ENCODE data around the gene PLXNB3.

PLXNB3 gene

GRCh38 chrX:153736871-153737441 is 27.1 kb upstream of the PLXNB3 start:
- TF ChIP-seq REST (IDR thresholded peaks at IDR 0.05; ENCODE audit: insufficient read depth in 1 of 2, low read depth in 2 of 2, low read length in 2 of 2) = no peak
- no peak for TF ChIP-seq SIN3A (IDR thresholded peaks at IDR 0.05; ENCODE audit: borderline replicate concordance, insufficient read depth, low read length)
- TF ChIP-seq POLR2AphosphoS5 (IDR thresholded peaks at IDR 0.05; ENCODE audit: low read depth, low read length) = no peak
- no peak for TF ChIP-seq TAF1 (IDR thresholded peaks at IDR 0.05; ENCODE audit: borderline replicate concordance, insufficient read depth, low read length)
- TF ChIP-seq FOXP2 (optimal IDR thresholded peaks at IDR 0.05; ENCODE audit: borderline replicate concordance, extremely low read depth, extremely low read length, insufficient read depth) = no peak

GRCh38 chrX:153738056-153738605 is 25.9 kb upstream of the PLXNB3 start:
- no peak for TF ChIP-seq REST (IDR thresholded peaks at IDR 0.05; ENCODE audit: insufficient read depth in 1 of 2, low read depth in 2 of 2, low read length in 2 of 2)
- no peak for TF ChIP-seq TAF1 (IDR thresholded peaks at IDR 0.05; ENCODE audit: borderline replicate concordance, insufficient read depth, low read length)
- no peak for TF ChIP-seq FOXP2 (optimal IDR thresholded peaks at IDR 0.05; ENCODE audit: borderline replicate concordance, extremely low read depth, extremely low read length, insufficient read depth)
- TF ChIP-seq POLR2AphosphoS5 (IDR thresholded peaks at IDR 0.05; ENCODE audit: low read depth, low read length) = no peak

- TF ChIP-seq POLR2AphosphoS5 (IDR thresholded peaks at IDR 0.05; ENCODE audit: low read depth, low read length) (no peak), TAF1 (IDR thresholded peaks at IDR 0.05; ENCODE audit: borderline replicate concordance, insufficient read depth, low read length) (no peak), FOXP2 (optimal IDR thresholded peaks at IDR 0.05; ENCODE audit: borderline replicate concordance, extremely low read depth, extremely low read length, insufficient read depth) (no peak), SIN3A (IDR thresholded peaks at IDR 0.05; ENCODE audit: borderline replicate concordance, insufficient read depth, low read length) (no peak), REST (IDR thresholded peaks at IDR 0.05; ENCODE audit: insufficient read depth in 1 of 2, low read depth in 2 of 2, low read length in 2 of 2) (no peak)
Observed at GRCh38 chrX:153739754-153740486, 24.1 kb upstream of the PLXNB3 start.

GRCh38 chrX:153740631-153741222 is 23.3 kb upstream of the PLXNB3 start:
- TF ChIP-seq TAF1 (IDR thresholded peaks at IDR 0.05; ENCODE audit: borderline replicate concordance, insufficient read depth, low read length) (no peak), FOXP2 (optimal IDR thresholded peaks at IDR 0.05; ENCODE audit: borderline replicate concordance, extremely low read depth, extremely low read length, insufficient read depth) (no peak), POLR2AphosphoS5 (IDR thresholded peaks at IDR 0.05; ENCODE audit: low read depth, low read length) (no peak), SIN3A (IDR thresholded peaks at IDR 0.05; ENCODE audit: borderline replicate concordance, insufficient read depth, low read length) (no peak), REST (IDR thresholded peaks at IDR 0.05; ENCODE audit: insufficient read depth in 1 of 2, low read depth in 2 of 2, low read length in 2 of 2) (no peak)

All from PFSK-1 (cell line).